IPS-20b (cell line): ENCODE data around the gene MAP7.

ENCODE experiments used
- H3K27ac ChIP-seq: one replicate; pipeline ENCODE4 v1.5.1; 2013; ENCODE audit warnings: low read length
- H3K27me3 ChIP-seq: 2 replicates; pipeline ENCODE4 v1.6.1; 2013; ENCODE audit warnings: mild to moderate bottlenecking, low read length, inconsistent platforms; ENCODE audit not compliant: insufficient read depth
- H3K36me3 ChIP-seq: 2 replicates; pipeline ENCODE4 v1.6.1; 2013; ENCODE audit warnings: low read depth, mild to moderate bottlenecking, inconsistent platforms, low read length, moderate library complexity; ENCODE audit not compliant: insufficient read depth
- H3K4me1 ChIP-seq: 2 replicates; pipeline ENCODE4 v1.6.1; 2013; ENCODE audit warnings: mild to moderate bottlenecking, control low read depth, inconsistent platforms, low read length, moderate library complexity; ENCODE audit not compliant: insufficient read depth
- H3K4me3 ChIP-seq: 2 replicates; pipeline ENCODE4 v1.5.1; 2013; ENCODE audit warnings: mild to moderate bottlenecking, low read length, inconsistent platforms
- H3K9ac ChIP-seq: 2 replicates; pipeline ENCODE4 v1.6.1; 2013; ENCODE audit warnings: low read depth, mild to moderate bottlenecking, inconsistent platforms, low read length, moderate library complexity
- H3K9me3 ChIP-seq: 2 replicates; pipeline ENCODE4 v1.6.1; 2013; ENCODE audit warnings: mild to moderate bottlenecking, low read depth, low read length, inconsistent platforms; ENCODE audit not compliant: insufficient read depth

MAP7 gene

GRCh38 chr6:136541395-136541794 is 8.8 kb downstream of the MAP7 start:
- H3K36me3 ChIP-seq, result no peaks in the 10 kb centered on the region
- H3K4me1 ChIP-seq, result peaks cover 32% of the 10 kb centered on the region
- H3K27ac ChIP-seq, result no peak overlapping the region
- no peaks in the 10 kb centered on the region for H3K9me3 ChIP-seq
- H3K9ac ChIP-seq, result no peak overlapping the region
- no peak overlapping the region for H3K4me3 ChIP-seq
- no peaks in the 10 kb centered on the region for H3K27me3 ChIP-seq

- Histone ChIP-seq H3K27ac (no peak overlapping the region), H3K9ac (no peak overlapping the region), H3K4me1 (peaks cover 28% of the 10 kb centered on the region), H3K9me3 (no peaks in the 10 kb centered on the region), H3K4me3 (no peak overlapping the region), H3K36me3 (no peaks in the 10 kb centered on the region), H3K27me3 (no peaks in the 10 kb centered on the region)
Observed at GRCh38 chr6:136539967-136540652, 10.1 kb downstream of the MAP7 start.

GRCh38 chr6:136538836-136539235 is 11.4 kb downstream of the MAP7 start:
- no peaks in the 10 kb centered on the region for H3K36me3 ChIP-seq
- H3K27ac ChIP-seq, result no peak overlapping the region
- no peak overlapping the region for H3K4me3 ChIP-seq
- H3K9me3 ChIP-seq, result no peaks in the 10 kb centered on the region
- H3K4me1 ChIP-seq, result peaks cover 22% of the 10 kb centered on the region
- H3K27me3 ChIP-seq, result no peaks in the 10 kb centered on the region
- H3K9ac ChIP-seq, result no peak overlapping the region

- H3K27ac ChIP-seq, result no peak overlapping the region
- H3K4me3 ChIP-seq, result no peak overlapping the region
- no peaks in the 10 kb centered on the region for H3K9me3 ChIP-seq
- no peaks in the 10 kb centered on the region for H3K36me3 ChIP-seq
- no peaks in the 10 kb centered on the region for H3K27me3 ChIP-seq
- no peak overlapping the region for H3K9ac ChIP-seq
- peaks cover 29% of the 10 kb centered on the region for H3K4me1 ChIP-seq
Observed at GRCh38 chr6:136535880-136536650, 14.2 kb downstream of the MAP7 start.

DNA sequence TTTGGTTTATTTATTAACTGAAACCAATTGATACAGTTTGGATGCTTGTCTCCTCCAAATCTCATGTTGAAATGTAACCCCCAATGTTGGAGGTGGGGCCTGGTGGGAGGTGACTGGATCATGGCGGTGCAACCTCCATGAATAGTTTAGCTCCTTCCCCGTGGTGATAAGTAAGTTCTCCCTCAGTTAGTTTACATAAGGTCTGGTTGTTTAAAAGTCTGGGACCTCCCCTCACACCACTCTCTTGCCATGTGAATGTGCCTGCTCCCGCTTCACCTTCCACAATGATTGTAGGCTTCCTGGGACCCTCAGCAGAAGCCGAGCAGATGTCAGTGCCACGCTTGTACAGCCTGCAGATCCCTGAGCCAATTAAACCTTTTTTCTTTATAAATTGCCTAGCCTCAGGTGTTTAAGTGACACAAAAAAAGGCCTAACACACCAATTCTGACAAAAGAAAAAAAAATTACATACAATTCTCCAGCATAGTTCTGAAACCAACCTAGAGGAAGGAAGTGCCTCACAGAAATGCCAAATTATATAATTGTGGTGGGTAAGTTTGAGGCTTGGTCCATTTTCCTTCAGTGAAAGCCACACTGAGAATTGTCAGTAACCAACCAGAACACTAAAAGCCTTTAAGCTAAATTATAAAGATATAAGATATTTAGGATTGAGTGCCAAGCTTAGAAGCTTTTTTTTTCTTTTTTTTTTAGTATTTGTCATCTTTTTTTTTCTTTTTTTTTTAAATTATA is 15.0 kb downstream of the MAP7 start:
- H3K27ac ChIP-seq, result no peak overlapping the region
- no peak overlapping the region for H3K4me3 ChIP-seq
- peaks cover 30% of the 10 kb centered on the region; the same call in 1 of the 2 replicates for H3K4me1 ChIP-seq
- no peaks in the 10 kb centered on the region for H3K27me3 ChIP-seq
- no peaks in the 10 kb centered on the region for H3K9me3 ChIP-seq
- H3K36me3 ChIP-seq, result no peaks in the 10 kb centered on the region
- no peak overlapping the region for H3K9ac ChIP-seq

- no peaks in the 10 kb centered on the region for H3K36me3 ChIP-seq
Observed at GRCh38 chr6:136534268-136534667, 16.0 kb downstream of the MAP7 start.

DNA sequence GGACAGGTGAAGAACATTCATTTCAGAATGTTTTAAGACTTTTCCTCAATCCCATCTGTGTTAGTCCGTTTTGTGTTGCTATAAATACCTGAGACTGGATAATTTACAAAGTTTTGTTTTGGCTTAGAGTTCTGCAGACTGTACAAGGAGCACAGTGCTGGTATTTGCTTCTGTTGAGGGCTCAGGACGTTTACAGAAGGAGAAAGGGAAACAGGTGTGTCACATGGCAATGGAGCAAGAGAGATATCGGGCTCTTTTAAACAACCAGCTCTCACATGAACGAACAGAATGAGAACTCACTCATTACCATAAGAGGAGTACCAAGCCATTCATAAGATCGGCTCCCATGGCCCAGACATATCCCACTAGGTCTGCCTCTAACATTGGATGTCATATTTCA is 16.7 kb downstream of the MAP7 start:
- H3K9ac ChIP-seq, result no peak overlapping the region
- H3K4me3 ChIP-seq, result no peak overlapping the region
- H3K9me3 ChIP-seq, result no peaks in the 10 kb centered on the region
- no peaks in the 10 kb centered on the region for H3K27me3 ChIP-seq
- H3K4me1 ChIP-seq, result peaks cover 23% of the 10 kb centered on the region; the same call in 1 of the 2 replicates
- H3K27ac ChIP-seq, result no peak overlapping the region
- H3K36me3 ChIP-seq, result no peaks in the 10 kb centered on the region

More at GRCh38 chr6:136534268-136534667, 16.0 kb downstream of the MAP7 start:
- Histone ChIP-seq H3K9me3 (no peaks in the 10 kb centered on the region), H3K27ac (no peak overlapping the region), H3K4me1 (peaks cover 23% of the 10 kb centered on the region; the same call in 1 of the 2 replicates), H3K9ac (no peak overlapping the region), H3K4me3 (no peak overlapping the region), H3K27me3 (no peaks in the 10 kb centered on the region)

GRCh38 chr6:136532030-136532429 is 18.2 kb downstream of the MAP7 start:
- peaks cover 37% of the 10 kb centered on the region for H3K4me1 ChIP-seq
- no peaks in the 10 kb centered on the region for H3K9me3 ChIP-seq
- no peak overlapping the region for H3K9ac ChIP-seq
- no peak overlapping the region for H3K27ac ChIP-seq
- no peaks in the 10 kb centered on the region for H3K27me3 ChIP-seq
- H3K4me3 ChIP-seq, result no peak overlapping the region
- H3K36me3 ChIP-seq, result no peaks in the 10 kb centered on the region

GRCh38 chr6:136529710-136530109 is 20.5 kb downstream of the MAP7 start:
- H3K9me3 ChIP-seq, result no peaks in the 10 kb centered on the region
- no peak overlapping the region for H3K4me3 ChIP-seq
- peaks cover 53% of the 10 kb centered on the region for H3K4me1 ChIP-seq
- no peaks in the 10 kb centered on the region for H3K36me3 ChIP-seq
- no peaks in the 10 kb centered on the region for H3K27me3 ChIP-seq
- H3K9ac ChIP-seq, result no peak overlapping the region
- no peak overlapping the region for H3K27ac ChIP-seq

DNA sequence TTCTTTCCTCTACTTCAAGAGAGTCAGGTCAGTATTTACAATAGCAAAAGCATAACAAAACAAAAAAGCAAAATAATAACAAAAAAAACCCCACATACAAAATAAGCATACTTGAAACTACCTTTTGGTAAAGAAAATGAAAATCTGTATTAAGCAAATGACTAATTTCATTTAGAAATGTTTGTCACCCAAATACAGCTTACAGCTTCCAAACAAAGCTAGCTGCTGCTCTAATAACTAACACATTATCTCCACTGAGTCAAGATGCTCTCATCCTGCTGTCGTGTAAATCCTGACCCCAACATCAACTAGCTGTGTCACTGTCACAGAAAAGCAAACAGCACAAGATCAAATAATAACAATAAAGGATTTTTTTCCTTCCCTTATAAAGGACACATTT is 21.7 kb downstream of the MAP7 start:
- H3K27ac ChIP-seq, result no peak overlapping the region
- no peaks in the 10 kb centered on the region for H3K27me3 ChIP-seq
- peaks cover 53% of the 10 kb centered on the region for H3K4me1 ChIP-seq
- H3K4me3 ChIP-seq, result no peak overlapping the region
- no peak overlapping the region; the same call in 1 of the 2 replicates for H3K9ac ChIP-seq
- H3K9me3 ChIP-seq, result no peaks in the 10 kb centered on the region
- H3K36me3 ChIP-seq, result no peaks in the 10 kb centered on the region

DNA sequence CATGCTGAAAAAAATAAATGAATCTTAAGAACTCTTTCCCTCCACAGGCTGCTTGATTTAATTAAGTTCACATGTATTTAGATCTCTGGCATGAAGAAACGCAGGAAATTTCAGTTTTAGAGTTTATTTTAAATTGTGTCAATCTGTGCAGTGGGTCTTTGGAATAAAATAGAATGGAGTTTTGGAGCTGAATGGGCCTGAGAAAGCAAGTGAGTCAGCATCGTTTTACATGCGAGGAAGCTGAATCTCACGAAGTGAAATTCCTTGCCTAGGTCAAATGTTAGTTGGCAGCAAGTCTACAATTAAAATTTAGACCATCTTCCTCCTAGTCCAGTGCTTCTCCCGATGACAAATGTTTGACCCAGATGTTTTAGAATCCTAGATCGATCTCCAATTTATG is 22.4 kb downstream of the MAP7 start:
- peaks cover 53% of the 10 kb centered on the region for H3K4me1 ChIP-seq
- no peaks in the 10 kb centered on the region for H3K27me3 ChIP-seq
- H3K9ac ChIP-seq, result peak overlapping the region; percentile 51; the same call in 1 of the 2 replicates
- no peaks in the 10 kb centered on the region for H3K9me3 ChIP-seq
- H3K4me3 ChIP-seq, result 0 out of 2 replicates have a peak overlapping the region, but pooled peaks have one; percentile 9
- H3K27ac ChIP-seq, result no peak overlapping the region
- no peaks in the 10 kb centered on the region for H3K36me3 ChIP-seq
